ENCODE measurements around the gene MCRIP2. TPM values are rescaled to one million over a fixed set of nuclear protein-coding genes. Genes with fewer than 3 reads are reported as not detected.
A peak's percentile ranks its signal among the peaks of the same experiment; 100 is the strongest.

The MCRIP2 gene
- total and polyA plus RNA-seq, 9 of the 15 experiments (the other 6 are each of a cell fraction or from before 2014, with no cell fraction given) = 0.80 to 120 (median 35.2) TPM

DNA sequence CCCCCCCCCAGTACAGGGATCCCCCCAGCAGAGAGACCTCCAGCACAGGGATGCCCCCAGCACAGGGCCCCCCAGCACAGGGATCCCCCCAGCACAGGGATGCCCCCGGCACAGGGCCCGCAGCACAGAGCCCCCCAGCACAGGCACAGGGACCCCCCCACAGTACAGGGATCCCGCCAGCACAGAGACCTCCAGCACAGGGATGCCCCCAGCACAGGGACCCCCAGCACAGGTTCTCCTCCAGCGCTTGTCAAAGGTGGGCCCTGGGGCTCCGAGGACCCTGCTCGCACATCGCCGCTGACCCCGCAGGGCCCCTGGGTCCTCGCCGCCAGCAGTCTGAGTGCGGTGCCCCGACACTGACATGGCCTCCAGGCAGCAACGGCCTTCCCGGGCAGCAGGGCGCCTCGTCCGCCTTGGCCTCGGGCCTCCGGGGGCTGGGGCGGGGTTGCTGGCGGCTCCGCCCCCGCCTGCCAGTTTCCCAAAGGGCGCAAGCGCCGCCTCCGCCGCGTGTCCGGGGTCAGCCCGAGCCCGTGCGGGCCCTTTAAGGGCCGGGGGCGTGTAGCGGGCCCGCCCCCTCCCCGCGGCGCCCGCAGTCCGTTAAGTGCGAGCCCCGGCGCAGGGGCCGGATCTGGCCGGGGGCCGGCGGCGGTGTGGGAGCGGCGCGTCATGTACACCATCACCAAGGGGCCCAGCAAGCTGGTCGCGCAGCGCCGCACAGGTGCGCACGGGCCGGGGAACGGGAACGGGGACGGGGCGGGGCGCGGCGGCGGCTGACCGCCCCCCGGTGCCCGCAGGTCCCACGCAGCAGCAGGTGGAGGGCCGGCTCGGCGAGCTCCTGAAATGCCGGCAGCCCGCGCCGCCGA lies at the start of gene MCRIP2 (continued):
- TF ChIP-seq ZSCAN29 (IDR thresholded peaks at IDR 0.05) (no peak), RHOXF2B (CRISPR knock-in tag; conservative IDR thresholded peaks at IDR 0.05) (no peak), MAZ (CRISPR knock-in tag; conservative IDR thresholded peaks at IDR 0.05 in 1 of 2, IDR thresholded peaks at IDR 0.05 in 1 of 2) (peak; percentile 57 to 70; a peak in 3 of 4 replicates), NFIC (IDR thresholded peaks at IDR 0.05) (peak; percentile 36; the same call in 1 of the 2 replicates), POLR2H (tag; IDR thresholded peaks at IDR 0.05; ENCODE audit: low read depth) (peak; percentile 57), PHF8 (IDR thresholded peaks at IDR 0.05; ENCODE audit: borderline replicate concordance, low read length) (peak; percentile 92; the same call in 1 of the 2 replicates), SMAD3 (CRISPR knock-in tag; conservative IDR thresholded peaks at IDR 0.05) (no peak), KDM2B (CRISPR knock-in tag; IDR thresholded peaks at IDR 0.05) (no peak), POLR2G (IDR thresholded peaks at IDR 0.05; ENCODE audit: low read depth, low read length) (peak; percentile 95), NR3C1 (CRISPR knock-in tag; IDR thresholded peaks at IDR 0.05) (0 out of 2 replicates have a peak, but pooled peaks have one; percentile 15), SIN3A (IDR thresholded peaks at IDR 0.05; ENCODE audit: borderline replicate concordance in 2 of 2, control insufficient read depth in 1 of 2, low read depth in 2 of 2, low read length in 2 of 2) (peak in 1 of 2 experiments; percentile 74; a peak in 1 of 4 replicates), LEF1 (IDR thresholded peaks at IDR 0.05) (no peak)
- TF ChIP-seq, protein P1, sequence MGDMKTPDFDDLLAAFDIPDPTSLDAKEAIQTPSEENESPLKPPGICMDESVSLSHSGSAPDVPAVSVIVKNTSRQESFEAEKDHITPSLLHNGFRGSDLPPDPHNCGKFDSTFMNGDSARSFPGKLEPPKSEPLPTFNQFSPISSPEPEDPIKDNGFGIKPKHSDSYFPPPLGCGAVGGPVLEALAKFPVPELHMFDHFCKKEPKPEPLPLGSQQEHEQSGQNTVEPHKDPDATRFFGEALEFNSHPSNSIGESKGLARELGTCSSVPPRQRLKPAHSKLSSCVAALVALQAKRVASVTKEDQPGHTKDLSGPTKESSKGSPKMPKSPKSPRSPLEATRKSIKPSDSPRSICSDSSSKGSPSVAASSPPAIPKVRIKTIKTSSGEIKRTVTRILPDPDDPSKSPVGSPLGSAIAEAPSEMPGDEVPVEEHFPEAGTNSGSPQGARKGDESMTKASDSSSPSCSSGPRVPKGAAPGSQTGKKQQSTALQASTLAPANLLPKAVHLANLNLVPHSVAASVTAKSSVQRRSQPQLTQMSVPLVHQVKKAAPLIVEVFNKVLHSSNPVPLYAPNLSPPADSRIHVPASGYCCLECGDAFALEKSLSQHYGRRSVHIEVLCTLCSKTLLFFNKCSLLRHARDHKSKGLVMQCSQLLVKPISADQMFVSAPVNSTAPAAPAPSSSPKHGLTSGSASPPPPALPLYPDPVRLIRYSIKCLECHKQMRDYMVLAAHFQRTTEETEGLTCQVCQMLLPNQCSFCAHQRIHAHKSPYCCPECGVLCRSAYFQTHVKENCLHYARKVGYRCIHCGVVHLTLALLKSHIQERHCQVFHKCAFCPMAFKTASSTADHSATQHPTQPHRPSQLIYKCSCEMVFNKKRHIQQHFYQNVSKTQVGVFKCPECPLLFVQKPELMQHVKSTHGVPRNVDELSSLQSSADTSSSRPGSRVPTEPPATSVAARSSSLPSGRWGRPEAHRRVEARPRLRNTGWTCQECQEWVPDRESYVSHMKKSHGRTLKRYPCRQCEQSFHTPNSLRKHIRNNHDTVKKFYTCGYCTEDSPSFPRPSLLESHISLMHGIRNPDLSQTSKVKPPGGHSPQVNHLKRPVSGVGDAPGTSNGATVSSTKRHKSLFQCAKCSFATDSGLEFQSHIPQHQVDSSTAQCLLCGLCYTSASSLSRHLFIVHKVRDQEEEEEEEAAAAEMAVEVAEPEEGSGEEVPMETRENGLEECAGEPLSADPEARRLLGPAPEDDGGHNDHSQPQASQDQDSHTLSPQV (IDR thresholded peaks at IDR 0.05) = peak; percentile 2; the same call in 1 of the 2 replicates
- TF ChIP-seq, protein P2, sequence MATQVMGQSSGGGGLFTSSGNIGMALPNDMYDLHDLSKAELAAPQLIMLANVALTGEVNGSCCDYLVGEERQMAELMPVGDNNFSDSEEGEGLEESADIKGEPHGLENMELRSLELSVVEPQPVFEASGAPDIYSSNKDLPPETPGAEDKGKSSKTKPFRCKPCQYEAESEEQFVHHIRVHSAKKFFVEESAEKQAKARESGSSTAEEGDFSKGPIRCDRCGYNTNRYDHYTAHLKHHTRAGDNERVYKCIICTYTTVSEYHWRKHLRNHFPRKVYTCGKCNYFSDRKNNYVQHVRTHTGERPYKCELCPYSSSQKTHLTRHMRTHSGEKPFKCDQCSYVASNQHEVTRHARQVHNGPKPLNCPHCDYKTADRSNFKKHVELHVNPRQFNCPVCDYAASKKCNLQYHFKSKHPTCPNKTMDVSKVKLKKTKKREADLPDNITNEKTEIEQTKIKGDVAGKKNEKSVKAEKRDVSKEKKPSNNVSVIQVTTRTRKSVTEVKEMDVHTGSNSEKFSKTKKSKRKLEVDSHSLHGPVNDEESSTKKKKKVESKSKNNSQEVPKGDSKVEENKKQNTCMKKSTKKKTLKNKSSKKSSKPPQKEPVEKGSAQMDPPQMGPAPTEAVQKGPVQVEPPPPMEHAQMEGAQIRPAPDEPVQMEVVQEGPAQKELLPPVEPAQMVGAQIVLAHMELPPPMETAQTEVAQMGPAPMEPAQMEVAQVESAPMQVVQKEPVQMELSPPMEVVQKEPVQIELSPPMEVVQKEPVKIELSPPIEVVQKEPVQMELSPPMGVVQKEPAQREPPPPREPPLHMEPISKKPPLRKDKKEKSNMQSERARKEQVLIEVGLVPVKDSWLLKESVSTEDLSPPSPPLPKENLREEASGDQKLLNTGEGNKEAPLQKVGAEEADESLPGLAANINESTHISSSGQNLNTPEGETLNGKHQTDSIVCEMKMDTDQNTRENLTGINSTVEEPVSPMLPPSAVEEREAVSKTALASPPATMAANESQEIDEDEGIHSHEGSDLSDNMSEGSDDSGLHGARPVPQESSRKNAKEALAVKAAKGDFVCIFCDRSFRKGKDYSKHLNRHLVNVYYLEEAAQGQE (IDR thresholded peaks at IDR 0.05; ENCODE audit: borderline replicate concordance) = peak; percentile 43
- TF ChIP-seq, protein P2 (CRISPR knock-in tag; IDR thresholded peaks at IDR 0.05; ENCODE audit: low read depth) = no peak
